ENCODE data around the gene SERPINI1.

The SERPINI1 gene

GRCh38 chr3:167835359-167835758 lies 99.8 kb downstream of the SERPINI1 start:
- Histone ChIP-seq H3K4me3 (no peak overlapping the region), H3K27ac (no peak overlapping the region)

GRCh38 chr3:167835953-167836352 lies 100.4 kb downstream of the SERPINI1 start:
- H3K27ac ChIP-seq = no peak overlapping the region
- no peak overlapping the region for H3K4me3 ChIP-seq

- Histone ChIP-seq H3K4me3 (no peak overlapping the region), H3K27ac (no peak overlapping the region)
Measured at GRCh38 chr3:167837466-167837865, 101.9 kb downstream of the SERPINI1 start.

GRCh38 chr3:167839460-167840134 lies 104.1 kb downstream of the SERPINI1 start:
- no peak overlapping the region for H3K4me3 ChIP-seq
- no peak overlapping the region for H3K27ac ChIP-seq

GRCh38 chr3:167840247-167840646 lies 104.7 kb downstream of the SERPINI1 start:
- Histone ChIP-seq H3K4me3 (no peak overlapping the region), H3K27ac (no peak overlapping the region)

GRCh38 chr3:167843481-167843880 lies 108.0 kb downstream of the SERPINI1 start:
- H3K27ac ChIP-seq = no peak overlapping the region
- no peak overlapping the region for H3K4me3 ChIP-seq

- Histone ChIP-seq H3K4me3 (no peak overlapping the region), H3K27ac (no peak overlapping the region)
Measured at GRCh38 chr3:167843886-167844285, 108.4 kb downstream of the SERPINI1 start.

- Histone ChIP-seq H3K27ac (no peak overlapping the region), H3K4me3 (no peak overlapping the region)
Measured at GRCh38 chr3:167844528-167844927, 109.0 kb downstream of the SERPINI1 start.

GRCh38 chr3:167851171-167851570 lies 115.7 kb downstream of the SERPINI1 start:
- Histone ChIP-seq H3K27ac (no peak overlapping the region), H3K4me3 (no peak overlapping the region)

- no peak overlapping the region for H3K4me3 ChIP-seq
Measured at GRCh38 chr3:167851749-167852148, 116.2 kb downstream of the SERPINI1 start.

GRCh38 chr3:167852216-167852615 lies 116.7 kb downstream of the SERPINI1 start:
- Histone ChIP-seq H3K4me3 (no peak overlapping the region), H3K27ac (no peak overlapping the region)

More at GRCh38 chr3:167851749-167852148, 116.2 kb downstream of the SERPINI1 start:
- H3K27ac ChIP-seq = no peak overlapping the region

- Histone ChIP-seq H3K27ac (no peak overlapping the region), H3K4me3 (no peak overlapping the region)
Measured at GRCh38 chr3:167854063-167854462, 118.5 kb downstream of the SERPINI1 start.

GRCh38 chr3:167854846-167855245 lies 119.3 kb downstream of the SERPINI1 start:
- H3K4me3 ChIP-seq = no peak overlapping the region
- no peak overlapping the region for H3K27ac ChIP-seq

GRCh38 chr3:167855306-167855705 lies 119.8 kb downstream of the SERPINI1 start:
- Histone ChIP-seq H3K27ac (no peak overlapping the region), H3K4me3 (no peak overlapping the region)

GRCh38 chr3:167858865-167859264 lies 123.3 kb downstream of the SERPINI1 start:
- Histone ChIP-seq H3K27ac (no peak overlapping the region), H3K4me3 (no peak overlapping the region)

GRCh38 chr3:167859610-167860009 lies 124.1 kb downstream of the SERPINI1 start:
- no peak overlapping the region for H3K4me3 ChIP-seq
- no peak overlapping the region for H3K27ac ChIP-seq

GRCh38 chr3:167861649-167862048 lies 126.1 kb downstream of the SERPINI1 start:
- peak overlapping the region in 10 of 21 experiments; percentile 18 to 56 (median 44) for H3K27ac ChIP-seq
- H3K4me3 ChIP-seq = no peak overlapping the region

GRCh38 chr3:167862104-167862730 lies 126.7 kb downstream of the SERPINI1 start:
- Histone ChIP-seq H3K27ac (peak overlapping the region in 14 of 21 experiments; percentile 17 to 56 (median 42)), H3K4me3 (no peak overlapping the region)

- no peak overlapping the region for H3K4me3 ChIP-seq
- peak overlapping the region in 3 of 21 experiments; percentile 1 to 34 (median 16) for H3K27ac ChIP-seq
Measured at GRCh38 chr3:167863811-167864551, 128.5 kb downstream of the SERPINI1 start.

- no peak overlapping the region for H3K4me3 ChIP-seq
- peak overlapping the region in 1 of 21 experiments; percentile 1 for H3K27ac ChIP-seq
Measured at GRCh38 chr3:167864552-167864874, 129.0 kb downstream of the SERPINI1 start.

GRCh38 chr3:167866331-167866730 lies 130.8 kb downstream of the SERPINI1 start:
- H3K27ac ChIP-seq = no peak overlapping the region
- no peak overlapping the region for H3K4me3 ChIP-seq
